ENCODE measurements around the gene CTBP2.
"Not testable (repeated sequence)": the region's sequence is repeated elsewhere in the genome, so short reads cannot be mapped to it uniquely, and the experiment has no call there.

Gene CTBP2

GRCh38 chr10:125158601-125159485, 1.5 kb downstream of the CTBP2 start:
- DNase-seq (ENCODE audit: low read depth): peak; percentile 79

- DNase-seq (ENCODE audit: low read depth): no peak
Observed at GRCh38 chr10:125158275-125158600, 2.1 kb downstream of the CTBP2 start.

- no peak for DNase-seq (ENCODE audit: low read depth)
Observed at GRCh38 chr10:125157505-125157904, 2.9 kb downstream of the CTBP2 start.

- no peak for DNase-seq (ENCODE audit: low read depth)
Observed at GRCh38 chr10:125156739-125157480, 3.5 kb downstream of the CTBP2 start.

- peak; percentile 43 for DNase-seq (ENCODE audit: low read depth)
Observed at GRCh38 chr10:125156196-125156595, 4.2 kb downstream of the CTBP2 start.

- DNase-seq (ENCODE audit: low read depth): peak; percentile 56
Observed at GRCh38 chr10:125155101-125155500, 5.3 kb downstream of the CTBP2 start.

- no peak for DNase-seq (ENCODE audit: low read depth)
Observed at GRCh38 chr10:125154529-125154928, 5.8 kb downstream of the CTBP2 start.

- peak; percentile 88 for DNase-seq (ENCODE audit: low read depth)
Observed at GRCh38 chr10:125153703-125154490, 6.5 kb downstream of the CTBP2 start.

- DNase-seq (ENCODE audit: low read depth): peak; percentile 44
Observed at GRCh38 chr10:125152450-125153368, 7.7 kb downstream of the CTBP2 start.

GRCh38 chr10:125151553-125152449, 8.6 kb downstream of the CTBP2 start:
- no peak for DNase-seq (ENCODE audit: low read depth)

- DNase-seq (ENCODE audit: low read depth): no peak
Observed at GRCh38 chr10:125151170-125151552, 9.2 kb downstream of the CTBP2 start.

- not testable (repeated sequence) for DNase-seq (ENCODE audit: low read depth)
Observed at GRCh38 chr10:125150376-125151083, 9.8 kb downstream of the CTBP2 start.

- no peak for DNase-seq (ENCODE audit: low read depth)
Observed at GRCh38 chr10:125149680-125150047, 10.7 kb downstream of the CTBP2 start.

GRCh38 chr10:125149036-125149679, 11.2 kb downstream of the CTBP2 start:
- DNase-seq (ENCODE audit: low read depth): peak; percentile 78

- no peak for DNase-seq (ENCODE audit: low read depth)
Observed at GRCh38 chr10:125148528-125148927, 11.8 kb downstream of the CTBP2 start.

- DNase-seq (ENCODE audit: low read depth): no peak
Observed at GRCh38 chr10:125147971-125148439, 12.4 kb downstream of the CTBP2 start.

GRCh38 chr10:125146791-125147579, 13.4 kb downstream of the CTBP2 start:
- peak; percentile 82 for DNase-seq (ENCODE audit: low read depth)

- DNase-seq (ENCODE audit: low read depth): no peak
Observed at GRCh38 chr10:125145636-125146035, 14.7 kb downstream of the CTBP2 start.
